Measurements from ENCODE around the gene ZDHHC24.

The ZDHHC24 gene

GRCh38 chr11:66493130-66493529 is 52.7 kb downstream of the ZDHHC24 start:
- DNase-seq = no peak

DNA sequence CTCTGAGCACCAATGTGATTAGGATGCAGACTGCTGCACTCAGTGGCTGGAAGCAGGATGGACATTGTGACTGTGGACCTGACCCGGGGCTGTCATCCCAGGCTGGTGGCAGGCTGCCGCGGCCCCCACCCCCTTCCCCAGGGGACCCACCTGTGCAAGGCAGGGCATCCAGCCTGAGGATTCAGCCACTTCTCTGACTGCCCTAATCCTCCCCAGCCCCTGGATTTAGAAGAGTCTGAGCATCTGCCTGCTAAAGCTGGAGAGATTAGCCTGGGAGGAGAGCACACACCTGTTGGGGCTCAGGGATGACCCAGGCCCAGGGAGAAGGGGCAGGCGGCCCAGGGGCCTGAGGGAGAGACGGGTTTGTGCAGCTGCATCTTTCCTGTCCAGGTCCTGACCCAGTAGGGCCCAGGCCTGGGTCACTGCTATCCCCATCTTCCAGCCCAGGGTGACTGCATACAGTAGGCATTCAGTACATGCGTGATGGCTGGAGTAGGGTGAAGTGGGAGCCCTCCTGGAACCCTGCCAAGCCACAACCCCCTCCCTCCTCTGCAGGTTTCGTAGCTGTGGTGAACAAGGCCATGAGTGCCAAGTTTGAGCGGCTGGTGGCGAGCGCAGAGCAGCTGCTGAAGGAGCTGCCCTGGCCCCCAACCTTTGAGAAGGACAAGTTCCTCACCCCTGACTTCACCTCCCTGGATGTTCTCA is 53.5 kb downstream of the ZDHHC24 start:
- no peak for DNase-seq

GRCh38 chr11:66491315-66491935 is 54.4 kb downstream of the ZDHHC24 start:
- DNase-seq = no peak

DNA sequence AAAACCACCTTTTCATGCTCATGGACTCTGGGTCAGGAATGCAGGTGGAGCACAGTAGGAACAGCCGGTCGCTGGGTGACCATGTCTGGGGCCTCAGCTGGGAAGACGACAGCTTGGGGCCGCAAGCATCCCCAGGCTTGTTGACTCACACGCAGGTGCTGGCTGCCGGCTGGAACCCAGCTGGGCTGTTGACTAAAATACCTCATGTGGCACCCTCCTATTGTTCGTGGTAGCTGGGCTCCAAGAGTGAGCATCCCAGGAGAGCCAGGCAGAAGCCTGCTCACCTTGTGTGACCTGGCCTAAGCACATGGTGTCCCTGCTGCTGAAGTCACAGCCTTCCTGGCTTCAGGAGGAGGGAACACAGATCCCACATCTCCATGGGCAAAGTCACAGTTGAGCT is 56.2 kb downstream of the ZDHHC24 start:
- DNase-seq = no peak

DNA sequence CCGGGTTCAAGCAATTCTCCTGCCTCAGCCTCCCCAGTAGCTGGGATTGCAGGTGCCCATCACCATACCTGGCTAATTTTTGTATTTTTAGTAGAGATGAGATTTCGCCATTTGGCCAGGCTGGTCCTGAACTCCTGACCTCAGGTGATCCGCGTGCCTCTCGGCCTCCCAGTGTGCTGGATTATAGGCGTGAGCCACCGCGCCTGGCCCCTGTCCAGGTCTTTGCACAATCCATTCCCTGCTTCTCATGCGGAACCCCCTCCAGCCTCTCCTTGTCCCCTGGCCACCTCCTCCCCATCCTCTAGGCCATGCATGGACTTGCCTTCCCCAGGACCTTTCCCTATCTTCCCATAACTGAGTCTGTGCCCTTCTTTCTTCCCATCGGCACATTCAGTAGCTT is 56.9 kb downstream of the ZDHHC24 start:
- DNase-seq = no peak

- no peak for DNase-seq
Measured at GRCh38 chr11:66484806-66485380, 61.0 kb downstream of the ZDHHC24 start.

DNA sequence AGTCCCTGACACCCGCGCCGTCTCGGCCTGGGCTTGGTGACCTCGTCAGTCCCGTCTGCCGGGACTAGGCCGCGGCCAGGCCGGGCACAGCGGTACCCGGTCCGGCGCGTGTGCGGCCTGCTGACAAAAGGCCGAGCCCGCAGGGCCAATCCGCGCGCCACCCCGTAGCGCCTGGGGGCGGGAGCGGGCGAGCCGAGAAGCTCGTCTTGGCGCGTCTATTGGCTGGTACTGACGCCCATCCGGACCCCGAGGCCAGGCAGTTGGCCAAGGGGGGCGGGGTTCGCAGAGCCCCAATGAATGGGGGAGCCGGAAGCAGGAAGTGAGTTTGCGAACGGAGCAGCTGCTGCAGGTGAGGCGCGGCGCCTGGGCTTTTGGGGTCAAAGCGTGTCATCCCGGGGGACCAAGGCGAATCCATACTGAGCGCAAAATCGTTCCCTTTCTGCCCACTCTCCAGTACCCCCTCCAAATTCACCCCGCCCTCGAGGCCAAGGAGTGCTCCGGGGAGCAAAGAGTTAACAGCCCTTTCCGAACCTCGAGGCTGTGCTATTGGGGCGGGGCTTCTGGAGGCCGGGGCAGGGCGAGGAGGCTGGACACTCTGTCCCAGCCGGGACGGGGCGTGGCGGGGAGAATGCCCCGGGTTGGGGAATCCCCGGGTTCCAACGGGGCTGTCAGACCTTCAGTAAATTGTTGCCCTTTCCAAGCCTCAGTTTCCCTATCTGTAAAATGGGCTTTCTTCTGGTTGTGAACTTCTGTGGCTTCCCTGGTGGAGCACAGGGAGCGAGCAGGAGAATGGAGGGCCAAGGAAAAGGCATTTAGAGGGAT is 65.5 kb downstream of the ZDHHC24 start, which contains the start of gene DPP3:
Gene DPP3, plus strand, starts transcription at position 318 of the 822 bp plus-strand sequence. CDS start 1,767 bp downstream, outside the sequence.
- DNase-seq = peak; percentile 81

GRCh38 chr11:66479394-66480116 is 66.3 kb downstream of the ZDHHC24 start:
- no peak for DNase-seq

DNA sequence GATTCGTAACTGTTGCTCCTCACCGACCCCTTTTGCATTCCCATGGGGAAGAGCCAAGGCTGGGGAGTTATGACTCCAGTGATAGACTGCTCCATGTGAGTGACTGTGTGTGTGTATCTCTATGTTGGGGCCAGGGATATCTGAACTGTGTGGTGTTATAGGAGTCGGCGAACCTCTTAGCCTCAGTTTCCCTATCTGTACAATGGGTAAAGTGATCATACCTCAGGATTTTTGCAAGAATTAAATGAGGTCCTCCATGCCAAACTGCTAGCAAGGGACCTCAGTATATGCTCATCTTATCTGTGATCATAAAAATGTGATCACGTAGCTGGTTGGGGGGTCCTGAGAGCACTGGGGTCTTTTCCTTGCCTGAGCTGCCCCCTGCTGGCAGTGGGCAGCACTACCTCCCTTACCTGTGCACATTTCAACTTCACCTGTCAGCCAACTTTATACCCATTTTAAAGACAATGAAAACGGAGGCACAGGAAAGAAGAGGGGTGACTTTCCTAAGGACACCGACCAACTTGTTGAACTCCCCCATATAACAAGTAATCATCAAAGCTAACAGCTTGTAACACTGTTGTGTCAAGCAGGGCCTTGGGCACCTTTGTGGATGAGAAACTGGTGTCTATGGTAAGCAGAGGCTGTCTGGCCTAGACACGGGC is 67.0 kb downstream of the ZDHHC24 start:
- no peak for DNase-seq

DNA sequence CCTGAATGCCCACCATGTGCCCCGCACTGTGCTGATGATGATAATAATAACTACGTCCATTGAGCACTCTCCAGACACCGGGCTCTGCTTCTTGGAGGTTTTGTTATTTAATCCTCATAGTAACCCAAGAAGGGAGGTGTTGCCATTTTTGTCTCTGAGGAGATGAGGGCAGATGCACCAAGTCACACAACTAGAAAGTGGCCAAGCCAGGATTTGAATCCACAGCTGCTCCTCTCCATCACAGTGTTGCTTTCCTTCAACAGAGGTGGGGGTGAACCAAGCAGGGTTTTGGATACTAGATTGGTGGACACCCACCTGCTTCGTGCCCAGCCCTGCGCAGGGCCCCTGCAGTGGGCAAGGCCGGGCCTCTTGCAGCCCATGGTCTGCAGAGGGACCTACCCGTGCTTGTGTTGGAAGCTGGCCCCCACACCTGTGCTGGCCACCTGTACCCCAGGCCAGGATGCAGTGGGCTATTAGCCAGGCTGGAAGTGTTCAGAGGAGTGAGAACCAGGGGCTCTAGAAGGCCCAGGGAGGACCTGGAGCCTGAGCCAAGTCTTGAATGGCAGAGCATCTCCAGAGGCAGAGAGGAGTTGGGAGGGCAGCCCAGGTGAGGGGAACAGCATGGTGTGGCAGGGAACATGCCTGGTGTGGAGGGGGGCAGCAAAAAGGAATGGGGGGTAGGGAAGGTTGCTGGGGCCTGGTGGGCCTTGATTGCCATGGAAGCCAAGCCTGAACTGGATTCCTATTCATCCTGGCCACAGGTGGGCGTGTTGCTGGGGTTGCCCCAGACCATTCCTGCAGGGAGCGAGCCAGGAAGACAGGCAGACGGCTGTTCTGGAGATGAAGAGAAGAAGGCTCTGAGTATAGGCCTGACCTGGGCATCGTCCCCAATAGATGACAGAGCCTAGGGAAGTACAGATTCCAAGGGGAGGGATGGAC is 68.3 kb downstream of the ZDHHC24 start:
- DNase-seq = no peak

- no peak for DNase-seq
Measured at GRCh38 chr11:66476841-66477251, 69.0 kb downstream of the ZDHHC24 start.

- DNase-seq = no peak
Measured at GRCh38 chr11:66476173-66476840, 69.5 kb downstream of the ZDHHC24 start.

DNA sequence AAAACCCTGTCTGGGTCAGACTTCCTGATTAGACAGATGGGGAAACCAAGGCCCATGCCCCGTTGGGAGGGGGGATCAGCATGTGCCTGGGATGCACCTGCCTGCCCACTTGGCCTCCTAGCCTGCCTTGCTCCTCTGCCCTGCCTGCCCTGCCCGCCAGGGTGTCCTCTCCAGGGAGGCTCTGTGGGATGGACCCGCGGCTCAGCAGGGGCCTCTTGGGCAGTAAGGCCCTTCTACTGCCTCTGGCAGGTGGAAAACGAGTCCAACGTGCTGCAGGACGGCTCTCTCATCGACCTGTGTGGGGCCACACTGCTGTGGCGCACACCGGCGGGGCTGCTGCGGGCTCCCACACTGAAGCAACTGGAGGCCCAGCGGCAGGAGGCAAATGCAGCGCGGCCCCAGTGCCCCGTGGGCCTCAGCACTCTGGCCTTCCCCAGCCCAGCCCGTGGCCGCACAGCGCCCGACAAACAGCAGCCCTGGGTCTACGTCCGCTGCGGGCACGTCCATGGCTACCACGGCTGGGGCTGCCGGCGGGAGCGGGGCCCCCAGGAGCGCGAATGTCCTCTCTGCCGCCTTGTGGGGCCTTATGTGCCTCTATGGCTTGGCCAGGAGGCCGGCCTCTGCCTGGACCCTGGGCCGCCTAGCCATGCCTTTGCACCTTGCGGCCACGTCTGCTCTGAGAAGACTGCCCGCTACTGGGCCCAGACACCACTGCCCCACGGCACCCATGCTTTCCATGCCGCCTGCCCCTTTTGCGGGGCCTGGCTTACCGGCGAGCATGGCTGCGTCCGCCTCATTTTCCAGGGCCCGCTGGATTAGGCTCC is 70.3 kb downstream of the ZDHHC24 start:
- DNase-seq = no peak

DNA sequence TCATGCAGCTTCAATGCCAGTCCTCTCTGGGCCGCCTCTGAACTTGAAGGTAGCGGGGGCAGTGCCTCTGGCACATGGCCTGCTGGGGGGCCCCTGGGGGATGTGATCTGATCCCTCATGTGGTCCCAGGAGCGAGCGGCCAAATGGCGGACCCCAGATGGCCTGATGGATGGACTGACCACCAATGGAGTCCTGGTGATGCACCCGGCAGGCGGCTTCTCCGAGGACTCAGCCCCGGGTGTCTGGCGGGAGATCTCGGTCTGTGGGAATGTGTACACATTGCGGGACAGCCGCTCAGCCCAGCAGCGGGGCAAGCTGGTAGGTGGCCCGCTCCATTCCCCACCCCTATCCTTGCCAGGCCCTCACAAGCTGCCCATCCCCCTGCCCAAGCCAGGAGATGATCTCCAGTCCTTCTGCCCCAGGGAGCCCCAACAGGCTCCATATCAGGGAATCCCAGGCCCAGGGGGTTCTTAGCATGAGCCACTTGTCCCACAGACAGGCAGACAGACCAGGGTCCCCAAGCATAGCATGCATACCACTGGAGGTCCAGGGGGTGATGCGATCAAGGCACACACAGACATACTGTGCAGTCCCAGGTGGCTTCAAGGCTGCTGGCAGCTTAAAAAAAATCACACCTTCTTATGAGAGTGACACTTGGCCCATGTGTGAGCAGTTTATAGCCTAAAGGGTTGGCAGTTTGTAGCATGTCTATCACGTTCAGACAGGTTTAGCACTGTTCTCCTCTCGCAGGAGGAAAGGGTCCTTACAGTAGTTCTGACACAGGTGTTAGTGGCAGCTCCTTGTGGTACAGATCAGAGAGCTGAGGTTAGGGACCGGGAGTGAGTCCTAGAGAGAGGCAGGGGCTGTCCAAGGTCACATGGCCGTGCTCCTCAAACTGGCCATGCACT is 72.0 kb downstream of the ZDHHC24 start:
- no peak for DNase-seq

- no peak for DNase-seq
Measured at GRCh38 chr11:66473167-66473566, 72.7 kb downstream of the ZDHHC24 start.

DNA sequence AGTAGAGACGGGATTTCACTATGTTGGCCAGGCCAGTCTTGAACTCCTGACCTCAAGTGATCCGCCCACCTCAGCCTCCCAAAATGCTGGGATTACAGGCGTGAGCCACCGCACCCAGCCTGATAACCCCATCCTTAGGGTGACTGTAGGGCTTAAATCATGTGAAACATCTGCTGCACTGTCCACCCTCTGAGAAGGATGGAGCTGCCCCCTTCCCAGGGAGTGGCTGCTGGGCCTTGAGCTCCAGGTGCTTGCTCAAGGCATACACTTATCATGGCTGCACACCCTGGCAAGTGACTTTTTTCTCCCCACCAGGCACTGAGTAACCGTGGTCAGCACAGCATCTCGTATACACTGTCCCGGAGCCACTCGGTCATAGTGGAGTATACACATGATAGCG is 73.8 kb downstream of the ZDHHC24 start:
- no peak for DNase-seq

DNA sequence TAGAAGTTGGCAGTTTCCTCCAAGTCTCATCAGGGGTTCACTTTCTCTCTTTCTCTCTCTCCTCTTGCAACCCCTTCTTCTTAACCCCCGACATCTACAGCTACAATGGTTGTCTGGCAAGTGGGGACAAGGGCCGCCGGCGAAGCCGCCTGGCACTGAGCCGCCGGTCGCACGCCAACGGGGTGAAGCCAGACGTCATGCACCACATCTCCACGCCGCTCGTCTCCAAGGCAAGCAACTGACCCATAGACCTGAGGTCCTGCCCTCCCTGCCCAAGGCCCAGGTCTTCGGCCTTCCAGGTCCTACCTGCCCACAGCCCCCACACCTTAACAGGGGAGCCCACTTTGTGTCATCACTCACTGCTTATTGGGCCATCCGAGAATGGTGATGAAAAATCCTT is 74.7 kb downstream of the ZDHHC24 start:
- no peak for DNase-seq
